NCI-H2107 (cell line): Measurements from ENCODE around the gene RFX2.
A peak's percentile ranks its signal among the peaks of the same experiment; 100 is the strongest.
"Not testable (repeated sequence)": the region's sequence is repeated elsewhere in the genome, so short reads cannot be mapped to it uniquely, and the experiment has no call there.

Experiments used
- DNase-seq: peaks from one replicate; lab custom pipeline; 2025; lab: John Stamatoyannopoulos, UW

RFX2 gene

DNA sequence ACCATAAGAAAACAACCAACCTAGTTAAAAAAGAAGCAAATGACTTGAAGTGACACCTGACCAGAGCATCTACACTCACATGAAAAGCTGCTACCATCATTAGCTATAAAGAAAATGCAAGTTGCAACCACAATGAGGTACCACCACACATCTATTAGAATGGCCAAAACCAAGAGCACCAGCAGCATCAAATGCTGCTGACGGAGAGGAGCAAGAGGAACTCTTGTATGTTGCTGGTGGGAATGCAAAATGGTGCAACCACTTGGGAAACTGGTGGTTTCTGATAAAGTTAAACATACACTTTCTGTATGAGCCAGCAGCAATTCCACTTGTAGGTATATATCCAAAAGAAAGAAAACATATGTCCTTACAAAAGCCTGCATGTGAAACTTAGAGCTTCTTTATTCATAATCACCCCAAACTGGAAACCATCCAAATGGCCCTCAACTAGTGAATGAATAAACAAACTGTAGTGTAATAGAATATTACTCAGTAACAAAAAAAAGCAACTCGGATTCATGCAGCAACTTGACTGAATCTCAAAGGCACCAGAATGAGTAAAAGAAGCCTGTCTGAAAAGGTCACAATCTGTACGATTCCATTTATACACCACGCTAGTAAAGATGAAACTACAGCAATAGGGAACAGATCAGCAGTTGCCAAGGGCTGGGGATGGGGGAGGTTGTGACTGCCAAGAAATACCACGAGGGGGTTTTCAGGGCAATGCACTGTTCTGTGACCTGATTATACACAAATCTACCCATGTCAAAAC lies 71.5 kb downstream of the RFX2 start:
- DNase-seq: no peak

DNA sequence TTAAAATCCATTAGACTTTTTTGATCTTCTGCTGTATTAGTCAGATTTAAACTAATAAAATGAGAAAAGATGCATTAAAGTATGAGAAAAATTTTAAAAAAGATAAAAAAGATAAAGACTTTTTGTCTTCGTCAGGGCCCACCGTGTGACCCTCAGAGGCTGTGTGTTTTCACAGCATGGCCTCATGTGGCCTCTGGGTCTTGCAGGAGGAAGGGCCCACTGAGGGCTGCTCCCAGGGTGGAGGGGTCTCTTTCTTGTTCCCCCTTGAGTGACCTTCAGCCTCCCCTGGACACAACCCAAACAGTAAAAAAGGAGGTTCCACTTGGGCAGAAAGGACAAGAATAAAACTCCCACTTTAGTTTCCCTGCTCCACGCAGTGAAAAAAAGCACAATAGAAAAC lies 75.3 kb downstream of the RFX2 start:
- DNase-seq: no peak

DNA sequence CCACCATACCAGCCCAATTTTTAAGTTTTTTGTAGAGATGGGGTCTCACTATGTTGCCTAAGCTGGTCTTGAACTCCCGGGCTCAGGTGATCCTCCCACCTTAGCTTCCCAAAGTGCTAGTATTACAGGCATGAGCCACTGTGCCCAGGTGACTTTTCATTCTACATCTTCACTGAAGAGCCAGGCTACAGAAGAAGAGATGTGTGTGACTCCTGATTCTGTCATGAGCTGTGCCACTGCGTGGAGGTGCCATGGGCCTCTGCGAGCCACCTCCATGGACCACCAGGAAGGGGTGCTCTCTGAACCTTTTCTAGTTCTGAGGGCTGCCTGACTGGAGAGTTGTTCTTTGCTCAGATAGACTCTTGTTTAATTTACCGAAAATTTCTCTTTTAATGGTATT lies 75.8 kb downstream of the RFX2 start:
- DNase-seq: no peak

DNA sequence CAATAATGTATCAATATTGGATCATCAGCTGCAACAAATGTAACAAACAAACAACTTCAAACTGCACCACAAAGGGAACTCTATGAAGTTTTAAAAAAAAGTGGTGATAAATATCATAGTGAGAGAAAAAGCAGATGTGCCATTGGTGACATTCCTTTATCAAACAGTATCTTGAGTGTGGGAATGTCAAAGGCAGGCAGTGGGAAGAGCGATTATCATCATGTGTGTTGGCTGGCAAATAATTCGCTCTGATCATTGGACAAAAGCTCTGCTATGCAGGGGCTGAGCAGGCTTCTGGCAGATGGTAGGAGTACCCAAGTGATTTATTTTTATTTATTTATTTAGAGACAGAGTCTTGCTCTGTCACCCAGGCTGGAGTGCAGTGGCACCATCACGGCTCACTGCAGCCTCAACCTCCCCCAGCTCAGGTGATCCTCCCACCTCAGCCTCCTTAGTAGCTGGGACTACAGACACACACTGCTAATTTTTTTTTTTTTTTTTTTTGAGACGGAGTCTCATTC lies 76.5 kb downstream of the RFX2 start:
- DNase-seq: no peak

DNA sequence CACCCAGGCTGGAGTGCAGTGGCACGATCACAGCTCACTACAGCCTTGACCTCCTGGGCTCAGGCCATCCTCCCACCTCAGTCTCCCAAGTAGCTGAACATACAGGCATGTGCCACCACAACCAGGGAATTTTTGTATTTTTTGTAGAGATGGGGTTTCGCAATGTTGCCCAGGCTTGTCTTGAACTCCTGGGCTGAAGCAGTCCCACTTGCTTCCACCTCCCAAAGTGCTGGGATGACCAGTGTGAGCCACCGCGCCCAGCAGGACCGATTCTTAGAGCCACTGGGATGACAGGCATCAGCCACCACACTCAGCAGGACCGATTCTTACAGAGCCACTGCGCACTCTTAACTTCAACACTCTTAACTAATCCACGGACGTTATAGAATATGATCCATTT lies 77.5 kb downstream of the RFX2 start:
- DNase-seq: no peak

DNA sequence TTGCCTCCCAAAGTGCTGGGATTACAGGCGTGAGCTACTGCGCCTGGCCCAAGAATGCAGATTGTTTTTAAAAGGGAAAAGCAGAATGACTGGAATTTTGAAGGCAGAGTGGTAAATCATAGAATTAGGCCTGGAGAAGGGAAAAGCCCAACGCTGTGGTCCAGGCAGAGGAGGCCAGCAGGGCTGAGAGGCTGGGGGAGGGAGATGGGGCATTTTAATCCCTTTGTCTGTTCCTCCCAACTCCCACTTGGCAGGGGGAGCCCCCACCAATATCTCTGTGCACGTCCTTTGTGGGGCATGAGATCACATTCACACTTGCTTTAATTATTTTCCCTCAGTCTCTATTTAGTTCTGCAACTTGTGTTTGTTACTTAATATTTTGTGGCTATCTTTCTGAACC lies 77.9 kb downstream of the RFX2 start:
- no peak for DNase-seq

DNA sequence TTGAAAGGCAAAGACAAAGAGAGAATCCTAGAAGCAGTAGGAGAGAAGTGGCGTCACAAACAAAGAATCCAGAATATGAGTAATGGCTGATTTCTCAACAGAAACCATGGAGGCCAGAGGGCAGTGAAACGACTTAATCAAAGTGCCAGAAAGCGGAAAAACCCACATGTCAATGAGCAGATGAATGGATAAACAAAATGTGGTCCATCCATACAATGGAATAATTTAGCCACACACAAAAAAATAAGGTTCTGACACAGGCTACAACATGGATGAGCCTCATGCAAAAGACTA lies 80.1 kb downstream of the RFX2 start:
- no peak for DNase-seq

DNA sequence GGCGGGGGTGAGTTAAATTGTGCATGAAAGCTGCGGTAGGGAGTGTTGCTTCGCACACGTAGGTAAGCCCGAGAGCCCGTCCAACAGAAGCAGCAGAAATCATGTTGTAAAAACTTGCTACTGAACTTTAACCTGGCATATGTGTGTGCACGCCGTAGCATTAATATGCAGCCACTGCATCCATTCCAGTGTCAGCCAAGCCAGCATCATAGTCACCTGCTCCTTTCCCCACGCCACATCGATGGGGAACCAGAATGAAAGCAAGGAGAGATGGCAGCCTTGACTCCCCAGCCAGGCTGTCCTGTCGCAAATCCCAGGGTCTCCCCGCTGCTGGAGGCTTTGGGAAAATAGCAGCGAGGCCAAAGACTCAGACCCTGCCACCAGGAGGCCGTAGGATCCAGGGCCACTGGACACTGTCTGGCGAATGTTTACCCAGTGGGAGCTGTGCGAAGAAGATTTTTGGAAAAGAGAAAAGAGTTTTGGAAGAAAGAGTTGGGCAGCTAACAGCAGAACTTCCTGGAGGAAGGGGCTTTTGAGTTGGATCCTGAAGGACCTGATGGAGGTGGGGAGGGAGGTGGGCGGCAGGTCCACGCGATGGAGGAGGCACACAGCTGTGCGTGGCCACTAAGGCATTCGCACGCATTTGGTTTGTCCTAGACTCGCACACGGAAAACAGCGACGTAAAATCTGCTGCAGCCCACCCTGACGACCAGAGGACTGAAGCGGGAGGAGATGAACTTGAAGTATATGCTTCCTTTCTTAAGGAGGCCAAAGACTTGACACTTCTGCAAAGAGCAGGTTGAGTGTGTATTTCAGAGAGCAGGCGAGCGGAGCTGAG lies 83.7 kb downstream of the RFX2 start:
- DNase-seq: no peak

DNA sequence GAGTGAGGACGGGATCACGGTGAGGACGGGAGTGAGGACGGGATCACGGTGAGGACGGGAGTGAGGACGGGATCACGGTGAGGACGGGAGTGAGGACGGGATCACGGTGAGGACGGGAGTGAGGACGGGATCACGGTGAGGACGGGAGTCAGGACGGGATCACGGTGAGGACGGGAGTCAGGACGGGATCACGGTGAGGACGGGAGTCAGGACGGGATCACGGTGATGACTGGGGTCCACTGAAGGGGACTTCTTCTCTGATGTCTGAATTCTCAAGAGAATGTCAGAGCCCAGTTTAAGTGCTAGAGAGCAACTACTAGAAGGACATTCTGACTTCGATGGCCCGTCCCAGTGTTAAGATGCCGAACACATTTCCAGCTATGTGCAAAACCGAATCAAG lies 85.5 kb downstream of the RFX2 start:
- DNase-seq: not testable (repeated sequence)

DNA sequence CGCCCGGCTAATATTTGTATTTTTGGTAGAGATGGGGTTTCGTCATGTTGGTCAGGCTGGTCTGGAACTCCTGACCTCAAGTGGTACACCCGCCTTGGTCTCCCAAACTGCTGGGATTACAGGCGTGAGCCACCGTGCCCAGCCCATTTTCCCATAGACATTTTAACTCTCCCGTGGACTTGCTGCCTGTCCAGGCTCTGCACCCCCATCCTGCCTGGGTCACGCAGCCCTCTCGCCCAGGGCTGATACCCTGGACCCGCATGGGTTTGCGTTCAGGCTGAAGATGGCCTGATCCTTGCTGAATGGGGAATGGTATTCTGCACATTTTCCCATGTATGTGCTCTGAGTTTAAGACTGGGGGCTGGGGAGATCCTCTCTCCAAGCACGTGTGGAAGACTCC lies 86.4 kb downstream of the RFX2 start:
- DNase-seq: no peak

DNA sequence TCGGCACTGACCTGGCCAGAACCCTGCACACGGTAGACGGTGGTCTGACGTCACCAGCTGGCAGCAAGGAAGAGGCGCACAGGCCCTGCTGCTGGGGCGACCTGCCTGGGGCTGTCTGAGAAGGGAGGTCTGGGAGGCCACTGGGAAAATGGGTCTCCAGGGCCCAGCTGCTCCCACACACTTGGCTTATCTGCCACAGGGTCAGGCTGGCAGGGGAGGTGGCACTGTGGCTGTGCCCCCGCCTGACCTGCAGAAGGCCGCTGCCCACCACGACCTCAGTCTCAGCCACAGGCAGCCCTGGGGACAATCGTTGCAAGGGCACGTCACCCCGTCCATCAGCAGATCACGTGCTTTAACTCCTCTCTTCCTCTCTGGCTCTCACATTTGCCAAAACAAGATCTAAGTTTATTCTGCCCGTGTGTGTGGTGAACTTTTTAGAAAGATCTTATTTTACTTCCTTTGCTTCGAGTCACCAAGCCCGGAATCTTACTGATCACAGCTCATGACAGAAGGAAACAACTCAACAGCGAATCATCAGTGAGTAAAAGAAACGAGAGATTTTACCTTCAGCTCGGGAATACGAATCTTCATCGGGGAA lies 87.1 kb downstream of the RFX2 start:
- DNase-seq: no peak

DNA sequence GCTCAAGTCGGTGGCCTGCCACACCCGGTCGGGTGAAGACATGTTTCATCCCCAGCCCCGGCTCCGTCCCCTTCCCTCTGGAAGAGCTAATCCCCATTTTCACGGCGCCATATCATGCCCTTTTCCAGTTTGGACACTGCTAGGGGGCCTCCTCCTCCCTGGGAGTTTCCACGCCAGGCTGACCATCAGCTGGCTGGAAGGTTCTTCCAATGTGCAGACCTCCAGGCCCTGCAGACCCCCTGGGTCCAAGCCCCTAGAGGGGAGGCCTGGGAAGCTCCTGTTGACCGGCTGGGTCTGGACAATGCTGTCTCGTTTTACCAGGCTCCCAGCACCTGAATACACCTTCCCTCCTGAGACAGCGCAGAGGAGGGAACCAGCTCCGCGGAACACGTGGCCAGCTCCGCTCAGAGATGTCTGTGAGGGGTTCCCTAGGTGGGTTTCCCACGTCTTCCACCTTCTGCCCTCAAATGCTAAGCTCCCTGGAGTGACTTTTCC lies 87.7 kb downstream of the RFX2 start:
- no peak for DNase-seq

DNA sequence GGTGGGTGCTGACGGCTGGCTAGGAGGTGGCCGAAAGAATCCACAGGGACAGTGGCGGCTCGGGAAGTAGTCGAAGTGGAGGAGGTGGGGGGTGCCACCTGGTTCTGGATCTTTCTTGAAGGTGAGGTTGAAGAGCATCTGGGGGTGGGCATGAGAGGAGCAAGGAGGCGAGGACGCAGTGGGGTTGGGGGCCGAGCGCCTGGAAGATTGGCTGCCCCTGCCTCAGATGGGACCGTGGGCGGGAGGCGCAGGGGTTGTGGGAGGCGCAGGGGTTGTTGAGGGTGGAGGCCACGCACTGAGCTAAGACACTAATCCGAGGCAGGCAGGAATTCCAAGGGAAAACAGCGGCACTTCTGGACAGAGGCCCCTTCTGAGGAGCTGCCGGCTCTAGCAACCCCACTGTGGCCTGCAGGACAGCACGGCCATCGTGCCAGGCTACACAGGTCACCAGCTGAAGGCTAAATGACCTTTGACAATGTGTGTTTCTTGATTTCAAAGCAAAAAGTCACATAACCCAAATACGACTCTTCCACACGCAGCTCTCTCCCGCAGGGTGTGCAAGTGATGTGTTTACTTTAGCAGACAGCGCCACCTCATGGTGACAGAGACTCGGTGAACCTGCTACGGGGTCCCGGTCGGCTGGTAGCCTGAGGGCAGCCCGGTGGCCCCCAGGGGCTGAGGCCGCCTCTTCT lies 88.3 kb downstream of the RFX2 start:
- peak; percentile 56 for DNase-seq

DNA sequence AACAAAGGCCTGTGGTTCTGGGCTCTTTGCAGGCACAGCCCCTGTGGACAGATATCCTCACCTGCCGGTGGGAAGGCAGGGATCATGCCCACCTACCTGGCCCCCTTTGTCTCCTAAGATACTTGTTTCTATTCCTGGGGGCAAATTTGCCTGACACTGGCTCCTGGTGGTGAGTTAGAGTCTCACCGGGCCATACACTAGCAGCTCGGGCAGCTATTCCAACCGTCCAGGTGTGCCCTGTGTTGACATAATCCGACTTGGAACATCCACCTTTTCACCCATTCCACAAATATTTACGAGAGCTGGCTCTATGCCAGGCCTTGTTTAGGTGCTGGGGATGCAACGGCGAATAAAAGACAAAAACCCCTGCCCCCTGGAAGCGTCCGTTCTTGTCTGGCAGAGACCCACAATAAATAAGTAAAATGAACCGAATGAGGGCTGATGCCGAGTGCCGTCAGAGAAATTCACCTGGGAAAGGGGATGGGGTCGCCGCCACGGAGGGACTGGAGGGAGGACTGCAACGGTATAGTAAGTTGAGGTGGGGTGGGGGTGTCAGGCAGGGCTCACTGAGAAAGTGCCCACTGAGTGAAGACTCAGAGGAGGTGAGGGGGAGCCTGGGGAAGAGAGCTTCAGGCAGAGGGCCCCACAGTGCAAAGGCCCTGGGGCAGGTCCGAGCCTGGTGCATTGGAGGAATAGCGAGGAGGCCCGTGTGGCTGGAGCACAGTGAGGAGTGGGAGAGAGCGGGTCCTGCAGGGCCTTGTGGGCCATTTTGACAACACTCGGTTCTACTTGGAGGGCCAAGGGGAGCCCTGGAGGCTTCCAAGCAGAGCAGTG lies 89.1 kb downstream of the RFX2 start:
- no peak for DNase-seq

DNA sequence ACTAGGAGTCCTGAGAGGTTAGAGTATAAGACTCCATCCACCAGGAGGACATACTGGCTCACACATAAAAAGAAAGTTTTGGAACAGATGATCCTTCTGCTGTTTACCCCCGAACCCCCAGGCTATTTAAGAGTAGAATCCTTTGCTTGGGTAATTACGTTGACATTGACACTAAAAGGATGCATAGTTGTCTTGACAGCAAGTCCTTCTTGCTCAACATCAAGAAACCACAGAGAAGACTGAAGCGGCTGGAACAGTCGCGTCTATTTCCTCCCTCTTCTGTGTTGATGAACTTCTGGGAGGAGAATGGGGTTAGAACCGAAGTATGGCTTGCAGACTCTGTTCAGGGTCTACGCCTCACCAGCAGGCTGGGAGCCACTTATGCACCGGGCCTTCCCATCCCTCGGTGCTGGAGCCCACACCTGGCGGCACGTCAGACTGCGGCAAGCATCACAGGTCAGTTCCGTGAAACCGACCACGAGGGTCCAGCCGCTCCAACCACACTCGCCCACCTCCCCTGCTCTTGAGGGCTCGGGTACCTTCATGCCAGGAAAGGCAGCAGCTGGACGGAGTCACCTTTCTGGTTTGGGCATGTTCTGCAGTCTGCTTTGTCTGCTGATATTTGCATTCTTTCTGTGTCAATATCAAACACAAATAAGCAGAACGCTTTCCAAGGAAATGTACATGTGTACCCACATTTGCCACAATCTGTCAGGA lies 90.0 kb downstream of the RFX2 start:
- no peak for DNase-seq

DNA sequence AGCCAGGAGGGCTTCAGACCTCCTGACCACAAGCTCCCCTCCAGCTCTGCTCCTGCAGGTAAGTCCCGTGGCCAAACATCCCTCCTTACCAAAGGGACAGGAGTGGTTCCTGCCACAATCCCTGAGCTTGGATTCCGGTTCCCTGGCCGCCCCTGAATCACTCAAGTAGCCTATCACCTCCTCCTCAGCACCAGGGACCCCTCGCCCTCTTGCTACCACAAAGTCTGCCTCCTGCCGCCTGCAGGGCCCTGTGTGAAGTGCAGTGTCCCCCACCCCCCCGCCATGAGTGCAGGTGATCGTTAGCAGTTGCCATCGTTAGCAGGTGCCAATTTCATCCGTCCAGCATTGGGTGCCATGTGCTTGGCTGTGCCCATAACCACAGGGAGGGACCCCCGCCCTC lies 91.5 kb downstream of the RFX2 start:
- DNase-seq: no peak

DNA sequence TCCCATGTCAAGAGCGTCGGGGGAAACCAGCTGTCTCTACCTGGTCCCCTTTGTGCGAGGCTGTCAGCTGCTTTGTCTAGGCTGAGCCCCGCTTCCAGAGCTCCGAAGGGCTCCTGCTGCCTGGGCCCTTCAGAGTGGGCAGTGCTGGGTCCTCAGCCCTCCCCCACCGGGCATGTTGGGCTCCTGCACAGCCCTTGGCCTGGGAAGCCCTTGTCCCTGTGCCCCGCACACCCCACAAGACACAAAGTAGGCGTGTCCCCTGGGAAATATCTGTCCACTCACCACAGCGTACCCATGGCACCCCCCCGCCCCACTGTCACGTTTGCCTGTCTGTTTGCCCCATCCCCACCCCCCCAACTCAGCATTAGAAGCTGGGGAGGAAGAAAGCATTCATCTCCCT lies 92.7 kb downstream of the RFX2 start:
- no peak for DNase-seq

DNA sequence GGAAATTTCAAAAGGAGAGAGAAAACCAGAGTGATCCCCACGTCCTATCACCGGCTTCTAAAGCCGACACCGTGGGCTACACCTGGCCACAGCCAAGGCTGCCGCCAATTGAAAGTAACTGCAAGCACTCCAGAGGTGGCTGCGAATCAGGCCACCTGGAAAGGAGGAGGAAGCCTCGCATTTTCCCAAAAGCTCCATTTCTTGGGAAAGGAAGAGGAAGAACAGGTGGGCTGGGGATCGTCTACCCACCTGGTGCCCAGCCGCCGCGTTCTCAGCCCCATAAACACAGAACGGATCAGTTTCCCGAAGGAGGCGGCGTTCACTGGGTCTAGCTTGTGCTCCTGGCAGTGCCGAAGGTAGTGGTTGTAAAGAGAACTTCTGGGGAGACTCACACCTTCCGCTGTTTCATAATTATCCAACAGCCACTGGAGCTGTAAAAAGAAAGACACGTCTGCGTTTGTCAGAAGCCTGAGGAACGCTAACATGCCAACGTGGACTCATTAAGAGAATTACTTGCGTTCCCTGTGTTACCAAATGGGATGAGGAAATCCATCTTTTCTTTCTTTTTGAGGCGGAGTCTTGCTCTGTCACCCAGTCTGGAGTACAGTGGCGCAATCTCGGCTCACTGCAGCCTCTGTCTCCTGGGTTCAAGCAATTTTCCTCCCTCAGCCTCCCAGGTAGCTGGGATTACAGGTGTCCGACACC lies 94.3 kb downstream of the RFX2 start:
- DNase-seq: no peak

DNA sequence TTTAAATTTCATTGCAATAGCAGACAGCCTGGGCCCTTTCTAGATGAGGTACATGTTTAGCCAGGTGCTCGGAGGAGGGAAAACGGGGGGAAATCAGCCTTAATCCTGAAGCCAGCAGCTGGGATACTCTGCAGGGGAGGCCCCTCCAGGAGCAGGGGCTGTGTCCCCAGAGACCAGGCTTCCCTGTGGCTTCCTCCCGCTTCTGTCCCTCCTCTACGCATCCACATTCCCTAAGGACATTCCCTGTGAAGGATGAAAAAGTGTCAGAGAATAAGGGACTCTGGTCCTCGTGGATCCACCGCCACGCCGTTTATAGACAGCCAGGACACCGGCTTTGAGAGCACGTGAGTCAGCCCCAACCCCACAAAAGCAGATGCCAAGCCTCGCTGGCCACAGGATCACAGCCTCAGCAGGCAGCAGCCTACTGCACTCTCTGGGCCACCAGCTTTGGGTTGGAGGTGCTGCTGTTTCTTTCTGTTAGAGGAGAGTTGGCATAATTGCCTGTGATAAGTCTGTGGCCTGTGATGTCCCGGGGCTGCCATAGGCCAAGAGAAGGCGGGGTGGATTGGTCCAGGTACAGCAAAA lies 95.7 kb downstream of the RFX2 start:
- no peak for DNase-seq
